WTC11 (cell line): ENCODE measurements around the gene C15orf39.

Experiments used
- ATF3 ChIP-seq: sonication (generic); formaldehyde crosslinking; conservative IDR thresholded peaks from 2 replicates; pipeline ENCODE4 v1.8.1; 2022; ENCODE audit warnings: mild to moderate bottlenecking, missing genetic modification reagents
- CTCF ChIP-seq: fragments of 200-600 bp; IDR thresholded peaks from 2 replicates; pipeline ENCODE4 v1.8.0; 2022; ENCODE audit warnings: antibody characterized with exemption
- ELF4 ChIP-seq: sonication (generic); formaldehyde crosslinking; IDR thresholded peaks from 2 replicates; pipeline ENCODE4 v1.8.1; 2022; ENCODE audit warnings: low read depth, mild to moderate bottlenecking, moderate library complexity, missing genetic modification reagents
- SP1 ChIP-seq: sonication (generic); formaldehyde crosslinking; conservative IDR thresholded peaks from 2 replicates; pipeline ENCODE4 v1.8.1; 2022; ENCODE audit warnings: missing genetic modification reagents
- TEAD4 ChIP-seq: sonication (generic); formaldehyde crosslinking; IDR thresholded peaks from 2 replicates; pipeline ENCODE4 v1.8.0; 2022; ENCODE audit warnings: mild to moderate bottlenecking, missing genetic modification reagents
- TF ChIP-seq, protein P1 (sequence below): sonication (generic); formaldehyde crosslinking; IDR thresholded peaks from 2 replicates; pipeline ENCODE4 v1.8.0; 2022; ENCODE audit warnings: missing genetic modification reagents

DNA sequence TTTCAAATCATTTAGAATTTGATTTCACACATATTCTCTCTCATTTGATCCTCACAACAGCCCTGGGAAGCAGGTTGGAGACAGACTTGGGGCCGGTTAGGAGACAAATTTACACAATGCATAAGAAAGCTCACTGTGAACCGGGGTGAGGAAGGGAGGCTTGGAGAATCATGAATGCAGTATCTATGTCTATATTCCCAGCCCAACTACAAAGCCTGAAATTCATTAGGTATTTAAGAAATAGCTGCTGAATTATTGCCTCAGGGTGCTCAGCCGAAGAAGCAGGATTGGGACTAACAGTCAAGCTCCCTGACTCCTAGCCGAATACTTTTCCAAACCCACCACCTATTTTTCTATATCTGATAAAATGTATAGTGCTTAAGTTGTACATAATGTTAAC is 48.0 kb downstream of the C15orf39 start:
- no peak for TF ChIP-seq CTCF
- no peak for TF ChIP-seq ELF4 (CRISPR knock-in tag)
- TF ChIP-seq, protein P1, sequence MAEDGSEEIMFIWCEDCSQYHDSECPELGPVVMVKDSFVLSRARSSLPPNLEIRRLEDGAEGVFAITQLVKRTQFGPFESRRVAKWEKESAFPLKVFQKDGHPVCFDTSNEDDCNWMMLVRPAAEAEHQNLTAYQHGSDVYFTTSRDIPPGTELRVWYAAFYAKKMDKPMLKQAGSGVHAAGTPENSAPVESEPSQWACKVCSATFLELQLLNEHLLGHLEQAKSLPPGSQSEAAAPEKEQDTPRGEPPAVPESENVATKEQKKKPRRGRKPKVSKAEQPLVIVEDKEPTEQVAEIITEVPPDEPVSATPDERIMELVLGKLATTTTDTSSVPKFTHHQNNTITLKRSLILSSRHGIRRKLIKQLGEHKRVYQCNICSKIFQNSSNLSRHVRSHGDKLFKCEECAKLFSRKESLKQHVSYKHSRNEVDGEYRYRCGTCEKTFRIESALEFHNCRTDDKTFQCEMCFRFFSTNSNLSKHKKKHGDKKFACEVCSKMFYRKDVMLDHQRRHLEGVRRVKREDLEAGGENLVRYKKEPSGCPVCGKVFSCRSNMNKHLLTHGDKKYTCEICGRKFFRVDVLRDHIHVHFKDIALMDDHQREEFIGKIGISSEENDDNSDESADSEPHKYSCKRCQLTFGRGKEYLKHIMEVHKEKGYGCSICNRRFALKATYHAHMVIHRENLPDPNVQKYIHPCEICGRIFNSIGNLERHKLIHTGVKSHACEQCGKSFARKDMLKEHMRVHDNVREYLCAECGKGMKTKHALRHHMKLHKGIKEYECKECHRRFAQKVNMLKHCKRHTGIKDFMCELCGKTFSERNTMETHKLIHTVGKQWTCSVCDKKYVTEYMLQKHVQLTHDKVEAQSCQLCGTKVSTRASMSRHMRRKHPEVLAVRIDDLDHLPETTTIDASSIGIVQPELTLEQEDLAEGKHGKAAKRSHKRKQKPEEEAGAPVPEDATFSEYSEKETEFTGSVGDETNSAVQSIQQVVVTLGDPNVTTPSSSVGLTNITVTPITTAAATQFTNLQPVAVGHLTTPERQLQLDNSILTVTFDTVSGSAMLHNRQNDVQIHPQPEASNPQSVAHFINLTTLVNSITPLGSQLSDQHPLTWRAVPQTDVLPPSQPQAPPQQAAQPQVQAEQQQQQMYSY: no peak
- TF ChIP-seq ATF3 (CRISPR knock-in tag): no peak
- TF ChIP-seq SP1 (CRISPR knock-in tag): no peak
- no peak for TF ChIP-seq TEAD4 (CRISPR knock-in tag)
